Germinal center (tissue), 1 donor: ENCODE measurements around the gene CPLX1.

Experiments used
- DNase-seq: peaks from one replicate; pipeline ENCODE4 v3.0.0; 2012; ENCODE audit warnings: mixed read lengths, low spot score

The CPLX1 gene

GRCh38 chr4:855880-856224 lies 29.9 kb upstream of the CPLX1 start:
- DNase-seq, result no peak

DNA sequence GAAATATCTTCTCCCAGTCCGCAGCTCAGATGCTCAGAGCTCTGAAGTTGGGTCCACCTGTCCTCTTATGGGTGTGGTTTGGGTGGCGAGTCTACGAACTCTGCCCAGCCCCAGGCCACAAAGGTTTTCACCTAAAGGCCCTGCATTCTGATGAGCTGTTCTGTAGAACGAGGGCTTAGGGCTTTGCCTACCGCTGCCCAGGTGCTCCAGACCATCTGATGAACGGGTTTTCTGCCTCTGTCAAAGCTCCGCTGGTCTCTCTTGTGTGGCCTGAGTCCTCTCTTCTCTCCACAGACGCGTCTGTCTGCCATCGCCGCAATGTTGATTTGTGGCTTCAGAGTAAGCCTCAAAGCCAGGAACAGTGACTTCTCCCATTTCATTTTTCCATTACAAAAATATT lies 28.4 kb upstream of the CPLX1 start:
- no peak for DNase-seq

GRCh38 chr4:853416-853781 lies 27.5 kb upstream of the CPLX1 start:
- DNase-seq, result no peak

- no peak for DNase-seq
These were observed 25.9 kb upstream of the CPLX1 start for GRCh38 chr4:851701-852430.

- no peak for DNase-seq
These were observed 24.5 kb upstream of the CPLX1 start for GRCh38 chr4:850323-850945.

GRCh38 chr4:849478-850175 lies 23.7 kb upstream of the CPLX1 start:
- DNase-seq, result no peak

- no peak for DNase-seq
These were observed 23.0 kb upstream of the CPLX1 start for GRCh38 chr4:848803-849477.

DNA sequence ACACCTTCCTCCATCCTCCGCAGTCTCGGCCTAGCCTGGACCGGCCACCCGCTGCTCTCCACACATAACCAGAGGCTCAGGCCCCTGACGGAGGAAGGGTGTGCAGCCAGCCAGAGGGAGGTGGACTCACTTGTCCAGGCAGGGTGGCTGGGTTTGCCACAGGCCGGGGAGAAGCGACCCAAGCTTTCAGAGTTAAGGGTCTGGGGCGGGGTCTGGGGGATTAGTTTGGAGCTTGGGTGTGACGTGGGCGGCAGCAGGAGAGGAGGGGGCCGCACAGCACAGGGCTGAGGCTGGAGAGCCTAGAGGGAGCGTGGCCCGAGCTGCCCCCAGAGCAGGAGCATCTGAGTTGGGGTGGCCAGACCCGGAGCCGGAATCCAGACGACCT lies 22.4 kb upstream of the CPLX1 start:
- no peak for DNase-seq

- no peak for DNase-seq
These were observed 19.9 kb upstream of the CPLX1 start for GRCh38 chr4:845836-846251.

- no peak for DNase-seq
These were observed 19.4 kb upstream of the CPLX1 start for GRCh38 chr4:845233-845835.

GRCh38 chr4:844752-845232 lies 18.9 kb upstream of the CPLX1 start:
- no peak for DNase-seq

- DNase-seq, result no peak
These were observed 13.9 kb upstream of the CPLX1 start for GRCh38 chr4:839675-840443.

DNA sequence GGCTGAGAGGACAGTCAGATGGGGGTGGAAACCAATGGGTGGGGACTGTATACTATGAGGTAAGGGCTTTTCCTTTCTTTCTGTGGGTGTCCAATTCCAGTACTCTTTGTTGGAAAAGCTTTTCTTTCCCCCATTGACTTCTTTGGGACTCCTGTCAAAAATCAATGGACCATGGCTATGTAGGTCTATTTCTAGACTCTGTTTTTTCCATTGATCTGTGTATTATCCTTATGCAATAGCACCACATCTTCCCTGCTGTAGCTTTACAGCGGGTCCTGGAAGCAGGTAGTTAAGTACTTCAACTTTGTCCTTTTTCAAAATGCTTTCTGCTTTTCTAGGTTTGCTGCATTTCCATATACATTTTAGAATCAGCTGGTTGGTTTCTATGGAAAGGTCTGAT lies 11.8 kb upstream of the CPLX1 start:
- no peak for DNase-seq

DNA sequence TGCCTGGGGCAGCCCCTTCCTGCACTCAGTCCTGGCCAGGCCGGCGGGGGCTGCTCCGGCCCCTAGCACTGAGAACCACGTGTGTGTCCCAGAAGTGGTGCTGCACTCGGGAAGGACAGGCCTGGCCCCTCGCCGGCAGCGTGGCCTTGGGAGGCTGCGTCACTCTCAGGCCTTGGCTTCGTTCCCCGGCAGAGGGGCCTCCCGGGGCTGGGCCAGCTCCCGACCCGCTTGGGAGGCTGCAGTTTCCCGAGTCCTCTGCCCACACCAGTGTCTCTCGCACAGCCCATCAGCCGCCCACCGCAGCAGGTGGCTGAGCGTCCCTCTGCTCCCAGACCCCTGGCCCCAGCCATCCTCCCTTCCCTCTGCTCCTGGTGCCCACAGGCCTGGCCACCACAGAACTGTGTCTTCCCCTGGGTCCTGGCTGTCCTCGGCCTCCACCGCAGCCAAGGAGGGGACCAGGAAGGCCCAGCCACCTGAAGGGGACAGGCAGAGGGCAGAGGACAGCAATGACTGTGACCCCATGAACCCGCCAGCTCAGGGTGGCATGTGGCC lies 10.9 kb upstream of the CPLX1 start:
- DNase-seq, result no peak

DNA sequence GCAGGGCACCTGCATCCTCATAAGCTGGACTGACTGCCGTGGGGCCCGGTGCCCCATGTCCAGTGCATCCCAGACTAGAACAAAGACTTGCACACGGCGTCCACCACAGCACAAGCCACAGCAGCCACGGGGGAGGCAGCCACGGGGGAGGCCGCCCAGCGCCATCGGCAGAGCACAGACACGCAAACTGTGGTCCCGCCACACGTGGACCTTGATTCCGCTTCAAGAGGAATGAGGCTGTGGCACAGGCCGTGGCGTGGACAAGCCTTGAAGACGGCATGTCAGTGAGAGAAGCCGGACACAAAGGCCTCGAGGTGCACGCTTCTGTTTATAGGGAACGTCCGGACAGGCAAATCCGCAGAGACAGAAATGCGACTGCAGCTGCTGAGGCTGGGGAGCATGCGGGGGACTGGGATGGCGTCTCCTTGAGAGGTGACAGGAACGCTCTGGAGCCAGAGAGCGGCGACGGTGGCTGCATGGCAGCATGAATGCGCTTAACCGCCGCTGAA lies 10.1 kb upstream of the CPLX1 start:
- DNase-seq, result no peak

- DNase-seq, result no peak
These were observed 9.4 kb upstream of the CPLX1 start for GRCh38 chr4:835148-836002.

GRCh38 chr4:834368-835147 lies 8.6 kb upstream of the CPLX1 start:
- no peak for DNase-seq

DNA sequence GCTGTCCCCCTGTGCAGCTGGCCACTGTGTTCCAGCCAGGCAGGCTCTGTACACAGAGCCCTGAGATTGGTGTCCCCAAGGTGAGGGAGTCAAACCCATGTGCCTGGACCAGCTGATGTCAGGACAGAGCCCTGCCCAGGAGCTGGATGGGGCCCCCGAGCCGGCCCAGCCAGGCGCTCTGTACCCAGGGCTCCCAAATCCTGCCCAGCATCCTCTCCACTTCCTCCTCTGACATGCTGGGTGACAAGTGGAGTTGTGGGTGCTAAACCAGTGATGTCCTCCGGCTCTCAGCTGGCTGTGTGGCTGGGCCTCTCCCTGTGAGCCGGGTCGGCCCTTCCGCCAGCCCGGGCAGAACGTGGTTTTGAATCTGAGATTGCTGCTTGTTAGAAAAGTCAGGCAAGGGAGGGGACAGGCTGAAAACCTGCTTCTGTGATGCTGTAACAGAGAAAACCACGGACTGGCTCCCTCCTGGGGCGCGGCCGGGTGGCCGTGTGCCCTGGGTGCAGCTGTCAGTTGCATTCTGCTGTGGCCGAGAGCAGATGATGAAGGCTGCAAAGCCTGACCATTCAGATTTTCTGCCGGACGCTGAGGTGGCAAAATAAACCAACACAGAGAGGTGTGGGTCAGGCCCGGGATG lies 7.9 kb upstream of the CPLX1 start:
- DNase-seq, result no peak

- DNase-seq, result no peak
These were observed 7.2 kb upstream of the CPLX1 start for GRCh38 chr4:833156-833555.
